Gastroesophageal sphincter (tissue), 3 donors: ENCODE measurements around the gene CD79B.
"Not testable (repeated sequence)": the region's sequence is repeated elsewhere in the genome, so short reads cannot be mapped to it uniquely, and the experiment has no call there.

Experiments
- CTCF ChIP-seq, 4 experiments: fragments of 200-600 bp in 2 of 4; fragments of 450-650 bp in 2 of 4; sonication (generic) in 1 of 4; IDR thresholded peaks; one replicate each; pipeline ENCODE4 v1.5.1; 2017 to 2019; ENCODE audit warnings: antibody characterized with exemption in 4 of 4, mild to moderate bottlenecking in 2 of 4, moderate library complexity in 2 of 4
- POLR2A ChIP-seq, 2 donors: fragments of 450-650 bp; IDR thresholded peaks; one replicate each; pipeline ENCODE4 v1.6.1; 2017; ENCODE audit warnings: antibody characterized with exemption in 2 of 2, mild to moderate bottlenecking in 2 of 2, moderate library complexity in 1 of 2
- POLR2AphosphoS5 ChIP-seq: sonication (generic); formaldehyde crosslinking; IDR thresholded peaks from one replicate; pipeline ENCODE4 v1.6.1; 2017; ENCODE audit warnings: antibody characterized with exemption

GRCh38 chr17:63904796-63905195, 27.3 kb downstream of the CD79B start:
- not testable (repeated sequence) for TF ChIP-seq CTCF (IDR thresholded peaks at IDR 0.05); POLR2A (IDR thresholded peaks at IDR 0.05); POLR2AphosphoS5
